Activated CD4-positive, alpha-beta T cell treated with anti-CD3 and anti-CD28 coated beads, Interleukin-2, amount 10 ng/mL, durations not matched to agents 7 days and 5 days (primary cell): ENCODE measurements around the gene HSPBAP1. TPM values are rescaled to one million over a fixed set of nuclear protein-coding genes. Genes with fewer than 3 reads are reported as not detected.
A peak's percentile ranks its signal among the peaks of the same experiment; 100 is the strongest.

Experiments
- CTCF ChIA-PET: fragments of 350-600 bp; sonication (Branson Sonifier 250); formaldehyde crosslinking; loops from one replicate; lab custom pipeline; 2021; ENCODE audit warnings: antibody characterized with exemption; lab: Charles Lee
- POLR2A ChIA-PET: fragments of 350-600 bp; sonication (Branson Sonifier 250); formaldehyde crosslinking; loops from one replicate; lab custom pipeline; 2021; ENCODE audit warnings: antibody characterized with exemption; lab: Charles Lee
- DNase-seq: peaks from one replicate; pipeline ENCODE4 v3.0.0-alpha.2; 2020
- H3K27ac Mint-ChIP-seq: one replicate; pipeline ENCODE4 v1.8.0; 2021; ENCODE audit warnings: mild to moderate bottlenecking, moderate library complexity, mixed read lengths
- H3K27me3 Mint-ChIP-seq: one replicate; pipeline ENCODE4 v1.8.0; 2021; ENCODE audit warnings: mixed read lengths
- H3K36me3 Mint-ChIP-seq: one replicate; pipeline ENCODE4 v1.8.0; 2021; ENCODE audit warnings: low read depth, mixed read lengths
- H3K4me1 Mint-ChIP-seq: one replicate; pipeline ENCODE4 v1.8.0; 2021; ENCODE audit warnings: mixed read lengths
- H3K4me3 Mint-ChIP-seq: one replicate; pipeline ENCODE4 v1.8.0; 2021; ENCODE audit warnings: mild to moderate bottlenecking, moderate library complexity, mixed read lengths
- H3K9me3 Mint-ChIP-seq: one replicate; pipeline ENCODE4 v1.8.0; 2021; ENCODE audit warnings: mixed read lengths
- total RNA-seq, 2 experiments: library from RNA; stranded (reverse); gene quantifications; one replicate each; pipeline ENCODE4 v1.2.3, GENCODE V29; 2021

HSPBAP1 gene
- total RNA-seq, 2 experiments from 2014 or later, result 7.5 to 8.3 TPM

DNA sequence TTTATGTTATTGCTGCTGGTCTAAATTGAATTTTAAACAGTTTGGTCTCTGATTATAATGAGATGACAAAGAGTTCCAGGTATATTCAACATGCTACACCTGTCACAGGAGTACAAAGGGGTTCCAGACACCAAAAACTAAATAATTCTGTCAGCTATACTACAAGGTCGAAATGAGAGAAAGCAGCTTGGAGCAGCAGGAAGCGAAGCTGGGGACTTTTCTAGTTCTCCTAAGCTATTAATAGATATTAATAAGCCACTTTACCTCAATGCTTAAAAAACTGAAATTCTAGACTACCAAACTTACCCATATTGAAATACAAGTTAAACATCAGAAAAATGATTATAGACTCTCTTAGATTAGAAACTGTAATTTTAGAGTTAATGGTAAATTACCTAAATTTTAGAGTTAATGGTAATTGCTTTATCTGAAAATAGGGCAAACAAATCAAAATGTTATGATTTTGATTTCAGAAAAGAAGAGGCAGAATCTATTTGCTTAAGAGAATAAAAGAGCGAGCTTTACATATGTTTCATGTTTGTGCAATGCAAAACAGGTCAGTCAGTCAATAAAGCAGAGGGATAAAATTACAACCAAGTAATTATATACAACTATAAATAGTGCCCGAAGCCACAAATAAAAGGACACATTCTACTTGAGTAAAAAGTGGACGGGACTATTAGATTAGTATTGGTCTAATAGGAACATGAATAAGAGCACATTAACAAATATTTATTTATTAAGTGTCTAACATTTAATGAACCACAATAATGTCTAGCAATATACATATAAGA, 16.8 kb downstream of the HSPBAP1 start:
- Mint-ChIP-seq H3K27ac (no peak overlapping the region), H3K36me3 (peaks cover 3% of the 10 kb centered on the region), H3K27me3 (no peaks in the 10 kb centered on the region), H3K9me3 (peaks cover 2% of the 10 kb centered on the region), H3K4me3 (no peak overlapping the region), H3K4me1 (no peaks in the 10 kb centered on the region)
- no peak for DNase-seq
- ChIA-PET POLR2A (no interaction called here), CTCF (interaction anchor here (1.3 kb wide), 1 partner anchor 16 kb away, joined by 3 read pairs; no protein-coding TSS in a partner anchor)

DNA sequence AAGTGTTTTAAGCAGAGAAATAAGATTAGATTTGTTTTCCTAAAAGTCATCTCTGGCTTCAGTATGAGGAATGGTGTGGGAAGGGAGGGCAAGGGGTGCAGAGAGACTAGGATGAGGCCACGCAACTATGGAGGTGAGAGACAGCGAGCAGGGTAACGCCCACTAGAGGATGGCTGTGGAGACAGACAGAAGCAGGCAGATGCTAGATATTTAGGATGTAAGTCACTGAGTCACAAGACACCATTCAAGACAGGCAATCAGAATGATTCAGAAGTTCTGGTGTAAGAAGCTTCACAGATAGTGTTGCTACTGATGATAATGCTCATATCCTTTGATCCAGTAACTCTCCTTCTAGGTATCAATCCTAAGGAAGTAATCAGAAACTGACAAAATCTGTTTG, 19.1 kb downstream of the HSPBAP1 start:
- Mint-ChIP-seq H3K9me3 (no peaks in the 10 kb centered on the region), H3K4me3 (no peak overlapping the region), H3K36me3 (no peaks in the 10 kb centered on the region), H3K27me3 (no peaks in the 10 kb centered on the region), H3K27ac (no peak overlapping the region), H3K4me1 (no peaks in the 10 kb centered on the region)
- CTCF ChIA-PET, result no interaction called here
- no peak for DNase-seq
- POLR2A ChIA-PET, result no interaction called here

DNA sequence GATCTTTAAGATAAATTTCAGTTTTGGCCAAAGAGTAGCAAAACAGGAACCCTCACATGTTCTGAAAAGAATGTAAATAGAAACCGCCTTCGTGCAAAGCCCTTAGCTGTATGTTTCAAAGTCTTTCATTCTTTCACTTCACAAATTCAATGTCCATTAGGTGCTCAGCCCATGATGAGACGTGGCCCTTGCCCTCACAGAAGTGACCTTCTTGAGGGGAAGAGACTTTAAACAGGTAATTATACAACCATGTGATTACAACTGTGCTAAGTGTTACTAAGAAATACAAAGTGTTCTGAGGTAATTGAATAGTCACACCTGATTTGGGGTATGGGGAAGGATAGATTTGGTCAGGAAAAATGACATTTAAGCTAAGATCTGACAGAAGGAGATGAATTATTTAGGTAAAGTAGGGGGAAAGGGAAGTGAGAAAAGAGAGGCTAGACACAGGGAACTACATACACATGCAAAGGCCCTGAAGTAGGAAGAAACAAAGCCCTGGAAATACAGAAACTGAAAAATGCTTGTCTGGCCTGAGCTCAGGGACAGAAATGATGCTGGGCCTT, 19.6 kb downstream of the HSPBAP1 start:
- no peak overlapping the region for H3K27ac Mint-ChIP-seq
- no peaks in the 10 kb centered on the region for H3K27me3 Mint-ChIP-seq
- peaks cover 4% of the 10 kb centered on the region for H3K36me3 Mint-ChIP-seq
- ChIA-PET POLR2A (no interaction called here), CTCF (no interaction called here)
- DNase-seq, result no peak
- H3K9me3 Mint-ChIP-seq, result no peaks in the 10 kb centered on the region
- no peaks in the 10 kb centered on the region for H3K4me1 Mint-ChIP-seq
- H3K4me3 Mint-ChIP-seq, result no peak overlapping the region

DNA sequence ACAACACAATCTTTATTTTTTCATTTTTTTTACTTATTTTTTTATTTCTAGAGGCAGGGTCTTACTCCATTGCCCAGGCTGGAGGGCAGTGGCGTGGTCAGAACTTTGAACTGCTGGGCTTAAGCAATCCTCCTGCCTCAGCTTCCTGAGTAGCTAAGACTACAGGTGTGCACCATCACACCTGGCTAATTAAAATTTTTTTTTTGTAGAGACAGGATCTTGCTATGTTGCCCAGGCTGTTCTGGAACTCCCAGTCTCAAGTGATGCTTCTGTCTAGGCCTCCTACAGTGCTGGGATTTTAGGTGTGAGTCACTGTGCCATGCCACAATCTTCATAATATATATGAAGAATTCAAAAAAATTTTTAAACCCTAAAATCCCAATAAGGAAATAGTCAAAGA, 20.8 kb downstream of the HSPBAP1 start:
- H3K4me3 Mint-ChIP-seq, result no peak overlapping the region
- peaks cover 4% of the 10 kb centered on the region for H3K36me3 Mint-ChIP-seq
- DNase-seq, result no peak
- ChIA-PET POLR2A (no interaction called here), CTCF (interaction anchor here (0.7 to 1.1 kb wide), 2 partner anchors 18 to 40 kb away, joined by 3 read pairs; no protein-coding TSS in a partner anchor)
- no peaks in the 10 kb centered on the region for H3K9me3 Mint-ChIP-seq
- no peaks in the 10 kb centered on the region for H3K4me1 Mint-ChIP-seq
- no peak overlapping the region for H3K27ac Mint-ChIP-seq
- H3K27me3 Mint-ChIP-seq, result no peaks in the 10 kb centered on the region

DNA sequence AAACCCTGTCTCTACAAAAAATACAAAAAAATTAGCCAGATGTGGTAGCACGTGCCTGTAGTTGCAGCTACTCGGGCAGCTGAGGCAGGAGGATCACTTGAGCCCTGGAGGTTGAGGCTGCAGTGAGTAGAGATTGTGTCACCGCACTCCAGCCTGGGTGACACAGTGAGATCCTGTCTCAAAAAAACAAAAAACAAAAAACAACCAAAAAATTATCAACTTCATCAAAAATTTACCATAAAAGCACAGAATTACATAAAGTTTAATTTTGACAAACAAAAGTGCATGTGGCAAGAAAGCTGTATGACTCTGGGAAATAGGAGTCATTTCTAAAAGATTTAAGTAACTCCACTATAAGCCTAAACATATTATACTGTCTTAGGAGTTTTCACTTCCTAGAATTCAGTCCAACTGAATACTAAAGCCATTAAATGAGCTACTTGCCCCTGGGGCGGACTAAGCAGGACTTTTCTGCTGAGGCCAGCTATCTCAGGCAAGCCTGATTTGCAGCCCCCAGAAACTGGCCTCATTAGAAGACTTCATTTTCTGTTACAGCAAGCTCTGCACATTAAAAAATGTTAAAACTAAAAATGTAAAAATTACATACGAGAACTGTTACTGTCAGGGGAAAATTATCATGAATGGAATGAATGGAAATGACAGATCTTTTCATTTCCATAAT, 23.0 kb downstream of the HSPBAP1 start:
- POLR2A ChIA-PET, result interaction anchor here (0.5 kb wide), 1 partner anchor 20 kb away, joined by 3 read pairs; no protein-coding TSS in a partner anchor

DNA sequence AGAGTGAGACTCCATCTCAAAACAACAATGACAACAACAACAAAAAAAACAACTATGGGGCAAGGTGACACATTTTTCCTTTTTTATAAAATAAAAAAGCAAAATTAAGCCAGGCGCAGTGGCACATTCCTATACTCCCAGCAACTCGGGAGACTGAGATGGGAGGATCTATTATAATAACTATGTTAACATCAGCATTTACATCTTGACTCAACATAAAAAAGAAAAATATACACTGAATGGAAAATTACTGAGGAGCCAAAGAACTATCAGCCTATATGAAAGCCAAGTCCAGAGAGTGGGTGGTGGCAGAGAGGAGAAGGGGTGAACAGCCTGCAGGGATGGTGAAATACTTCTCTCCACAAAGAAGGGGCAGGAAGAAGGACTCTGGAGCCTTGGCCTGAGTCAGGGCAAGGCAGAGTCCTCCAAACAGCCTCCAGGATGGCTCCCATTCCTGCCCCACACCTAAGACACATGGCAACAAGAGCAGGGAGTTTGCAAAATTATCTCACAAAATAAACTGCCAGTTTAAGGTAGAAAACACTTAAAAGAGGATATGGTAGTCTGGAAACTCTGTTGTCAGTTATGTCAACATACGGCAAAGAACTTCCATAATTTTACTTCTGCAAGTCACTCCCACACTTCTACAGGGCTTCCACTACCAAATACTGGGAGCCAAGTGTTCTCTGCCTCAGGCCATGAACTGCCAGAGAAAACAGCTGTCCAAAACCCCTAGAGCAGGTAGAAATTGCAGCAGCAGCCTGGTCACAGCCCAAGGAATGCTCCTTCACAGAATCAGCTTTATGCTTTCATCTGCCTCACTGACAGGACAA, 25.9 kb downstream of the HSPBAP1 start:
- Mint-ChIP-seq H3K27ac (no peak overlapping the region), H3K4me1 (no peaks in the 10 kb centered on the region), H3K27me3 (no peaks in the 10 kb centered on the region), H3K4me3 (no peak overlapping the region), H3K9me3 (no peaks in the 10 kb centered on the region), H3K36me3 (peaks cover 4% of the 10 kb centered on the region)
- POLR2A ChIA-PET, result interaction anchor here (0.6 kb wide), 1 partner anchor 391 kb away, joined by 3 read pairs; no protein-coding TSS in a partner anchor
- CTCF ChIA-PET, result no interaction called here
- no peak for DNase-seq

More for the DNA sequence above, 23.0 kb downstream of the HSPBAP1 start:
- Mint-ChIP-seq H3K27me3 (no peaks in the 10 kb centered on the region), H3K4me3 (no peak overlapping the region), H3K4me1 (no peaks in the 10 kb centered on the region), H3K9me3 (no peaks in the 10 kb centered on the region), H3K36me3 (peaks cover 4% of the 10 kb centered on the region), H3K27ac (no peak overlapping the region)
- CTCF ChIA-PET, result interaction anchor here (1.3 kb wide), 1 partner anchor 19 kb away, joined by 3 read pairs; no protein-coding TSS in a partner anchor
- DNase-seq, result no peak

DNA sequence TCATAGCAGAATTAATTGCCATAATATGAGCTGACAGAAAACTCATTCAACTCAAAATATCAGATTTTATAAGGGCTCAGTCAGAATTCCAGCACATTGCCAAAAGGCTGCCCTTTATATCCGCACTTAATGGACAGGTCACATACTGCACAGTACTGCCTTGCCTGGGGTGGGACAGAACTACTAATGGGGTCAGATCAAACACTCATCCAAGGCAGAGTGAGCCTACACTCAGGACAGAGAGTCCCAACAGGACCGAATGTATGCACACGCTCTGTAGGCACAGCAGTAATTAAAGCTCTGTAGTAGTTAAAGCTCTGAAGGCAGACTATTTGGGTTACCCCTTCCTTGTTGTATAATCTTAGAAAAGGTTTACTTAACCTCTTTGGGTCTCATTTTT, 27.2 kb downstream of the HSPBAP1 start:
- ChIA-PET CTCF (interaction anchor here (1.0 kb wide), 1 partner anchor 11 kb away, joined by 3 read pairs; no protein-coding TSS in a partner anchor), POLR2A (no interaction called here)
- Mint-ChIP-seq H3K36me3 (peaks cover 4% of the 10 kb centered on the region), H3K9me3 (no peaks in the 10 kb centered on the region), H3K27ac (no peak overlapping the region), H3K27me3 (no peaks in the 10 kb centered on the region), H3K4me1 (no peaks in the 10 kb centered on the region), H3K4me3 (no peak overlapping the region)
- DNase-seq, result no peak

DNA sequence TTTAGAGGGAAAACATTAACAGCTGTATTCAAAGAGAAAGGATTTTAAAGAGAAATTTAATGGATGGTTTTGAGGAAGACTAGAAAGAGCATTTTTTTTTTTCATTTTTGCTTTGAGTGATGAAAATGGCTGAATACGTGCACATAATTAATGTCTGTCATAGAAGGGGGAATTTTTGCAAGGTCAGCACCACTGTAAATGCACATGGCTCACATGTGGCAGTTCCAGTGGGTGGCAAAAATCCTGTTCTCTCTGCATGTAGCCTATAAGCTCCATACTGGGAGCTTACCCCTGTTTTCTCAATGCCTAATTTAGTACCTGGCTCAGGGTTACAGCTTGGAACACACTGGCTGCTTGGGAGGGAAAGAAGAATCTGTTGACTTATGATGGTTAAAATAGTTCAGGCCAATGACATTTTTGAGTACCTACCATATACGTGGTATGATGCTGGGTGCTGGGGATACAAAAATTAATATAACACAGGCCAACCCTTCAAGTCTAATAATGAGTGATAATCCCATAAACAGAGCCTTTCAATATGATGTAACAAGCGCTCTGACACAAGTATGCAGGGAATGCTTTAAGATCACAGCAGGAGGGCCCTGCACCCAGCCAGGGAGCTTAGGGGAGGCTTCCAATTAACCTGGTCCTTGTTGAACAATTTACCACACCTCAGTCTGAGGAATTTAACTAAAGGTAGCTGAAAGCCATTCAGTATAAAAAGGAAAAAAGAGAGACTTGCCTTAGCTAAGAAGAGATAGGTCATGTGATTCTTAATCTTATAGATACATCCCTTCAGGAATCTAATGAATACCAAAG, 33.0 kb downstream of the HSPBAP1 start:
- H3K4me1 Mint-ChIP-seq, result peaks cover 9% of the 10 kb centered on the region
- POLR2A ChIA-PET, result no interaction called here
- H3K9me3 Mint-ChIP-seq, result no peaks in the 10 kb centered on the region
- peaks cover 5% of the 10 kb centered on the region for H3K36me3 Mint-ChIP-seq
- H3K27me3 Mint-ChIP-seq, result no peaks in the 10 kb centered on the region
- CTCF ChIA-PET, result interaction anchor here (0.6 to 1.2 kb wide), 3 partner anchors 15 to 1074 kb away, joined by 3 to 5 read pairs (median 3); no protein-coding TSS in a partner anchor
- H3K4me3 Mint-ChIP-seq, result no peak overlapping the region
- DNase-seq, result no peak
- H3K27ac Mint-ChIP-seq, result no peak overlapping the region

DNA sequence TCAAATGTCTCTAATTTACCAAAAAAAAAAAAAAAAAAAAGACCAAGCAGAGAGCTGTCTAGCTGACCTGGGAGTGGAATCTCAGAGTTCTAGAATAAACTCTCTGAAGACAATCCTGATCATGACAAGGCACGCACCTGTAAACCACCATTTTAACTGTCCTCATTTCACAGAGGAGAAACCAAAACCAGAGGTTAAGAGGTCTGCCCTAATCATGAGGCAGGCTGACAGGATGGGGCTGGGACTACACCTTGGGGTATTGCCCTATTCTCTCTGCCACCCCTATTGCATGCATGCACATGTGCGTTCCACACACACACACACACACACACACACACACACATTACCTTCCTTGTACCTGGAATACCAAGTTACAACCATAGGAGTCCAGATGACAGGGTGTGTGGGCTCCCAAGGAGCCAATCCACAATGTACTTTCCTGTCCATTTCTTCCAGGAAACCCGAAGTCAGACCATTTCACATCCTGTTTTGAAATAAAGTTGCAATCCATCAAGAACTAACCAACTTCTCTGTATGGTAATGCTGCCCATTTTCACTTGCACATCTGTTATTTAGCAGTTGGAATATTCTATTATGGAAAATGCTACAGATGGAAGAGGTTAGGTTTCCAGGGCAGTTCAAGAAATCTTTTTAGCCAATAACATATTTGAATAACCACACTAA, 34.6 kb downstream of the HSPBAP1 start:
- no peaks in the 10 kb centered on the region for H3K27me3 Mint-ChIP-seq
- no peaks in the 10 kb centered on the region for H3K9me3 Mint-ChIP-seq
- no peak overlapping the region for H3K4me3 Mint-ChIP-seq
- peaks cover 11% of the 10 kb centered on the region for H3K36me3 Mint-ChIP-seq
- H3K27ac Mint-ChIP-seq, result no peak overlapping the region
- DNase-seq, result no peak
- POLR2A ChIA-PET, result no interaction called here
- peaks cover 9% of the 10 kb centered on the region for H3K4me1 Mint-ChIP-seq
- CTCF ChIA-PET, result interaction anchor here (0.6 to 1.3 kb wide), 2 partner anchors 25 to 222 kb away, joined by 3 read pairs; no protein-coding TSS in a partner anchor

DNA sequence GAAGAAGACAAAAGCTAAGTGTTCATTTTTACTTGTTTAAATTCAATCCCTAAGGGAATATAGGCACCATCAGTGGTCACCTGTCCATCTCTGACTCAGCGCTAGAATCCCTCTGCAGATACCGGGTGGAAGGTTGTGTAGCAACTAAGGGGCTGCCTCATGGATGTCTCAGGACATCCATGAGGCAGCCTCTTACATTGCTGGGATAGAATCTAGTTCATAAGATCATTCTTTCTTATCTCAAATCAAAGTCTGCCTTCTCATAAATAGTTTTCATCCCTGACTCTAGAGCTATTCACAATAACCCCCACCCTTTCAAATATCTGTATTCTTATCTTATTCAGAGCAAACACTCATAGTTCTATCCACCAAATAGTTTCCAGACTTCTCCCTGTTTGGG, 38.1 kb downstream of the HSPBAP1 start:
- POLR2A ChIA-PET, result no interaction called here

DNA sequence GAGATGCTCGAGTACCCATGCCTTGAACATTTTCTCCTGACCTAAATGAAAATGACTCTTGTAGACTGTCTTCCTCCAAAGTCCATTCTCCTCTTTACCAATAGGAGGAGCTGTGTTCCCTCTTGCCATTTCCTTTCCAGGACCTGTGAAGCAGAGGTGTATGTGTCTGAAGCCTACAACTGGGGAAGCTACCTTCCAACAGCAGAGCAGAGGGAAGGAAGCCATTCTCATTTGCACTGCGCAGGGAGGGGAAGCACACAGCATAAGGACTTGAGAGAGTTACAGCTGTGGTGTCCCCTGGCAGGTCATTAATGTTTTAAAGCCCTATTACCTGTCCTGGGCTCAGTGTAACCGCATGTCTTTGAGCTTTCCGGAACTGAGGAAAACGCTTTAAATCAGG, 38.7 kb downstream of the HSPBAP1 start:
- POLR2A ChIA-PET, result no interaction called here

More for the DNA sequence above, 38.1 kb downstream of the HSPBAP1 start:
- no peak for DNase-seq
- Mint-ChIP-seq H3K4me3 (no peak overlapping the region), H3K9me3 (no peaks in the 10 kb centered on the region), H3K36me3 (peaks cover 11% of the 10 kb centered on the region), H3K27me3 (no peaks in the 10 kb centered on the region), H3K27ac (no peak overlapping the region), H3K4me1 (peaks cover 9% of the 10 kb centered on the region)
- CTCF ChIA-PET, result interaction anchor here (0.5 to 0.9 kb wide), 2 partner anchors 11 to 510 kb away, joined by 3 read pairs; no protein-coding TSS in a partner anchor

More for the DNA sequence above, 38.7 kb downstream of the HSPBAP1 start:
- H3K4me1 Mint-ChIP-seq, result peaks cover 9% of the 10 kb centered on the region
- CTCF ChIA-PET, result interaction anchor here (0.6 to 0.9 kb wide), 2 partner anchors 12 to 18 kb away, joined by 3 read pairs; no protein-coding TSS in a partner anchor
- peaks cover 11% of the 10 kb centered on the region for H3K36me3 Mint-ChIP-seq
- H3K27me3 Mint-ChIP-seq, result no peaks in the 10 kb centered on the region
- DNase-seq, result peak; percentile 42
- no peak overlapping the region for H3K27ac Mint-ChIP-seq
- no peak overlapping the region for H3K4me3 Mint-ChIP-seq
- no peaks in the 10 kb centered on the region for H3K9me3 Mint-ChIP-seq
